ENCODE data around the gene ALOX15B.

- TF ChIP-seq, protein P1, sequence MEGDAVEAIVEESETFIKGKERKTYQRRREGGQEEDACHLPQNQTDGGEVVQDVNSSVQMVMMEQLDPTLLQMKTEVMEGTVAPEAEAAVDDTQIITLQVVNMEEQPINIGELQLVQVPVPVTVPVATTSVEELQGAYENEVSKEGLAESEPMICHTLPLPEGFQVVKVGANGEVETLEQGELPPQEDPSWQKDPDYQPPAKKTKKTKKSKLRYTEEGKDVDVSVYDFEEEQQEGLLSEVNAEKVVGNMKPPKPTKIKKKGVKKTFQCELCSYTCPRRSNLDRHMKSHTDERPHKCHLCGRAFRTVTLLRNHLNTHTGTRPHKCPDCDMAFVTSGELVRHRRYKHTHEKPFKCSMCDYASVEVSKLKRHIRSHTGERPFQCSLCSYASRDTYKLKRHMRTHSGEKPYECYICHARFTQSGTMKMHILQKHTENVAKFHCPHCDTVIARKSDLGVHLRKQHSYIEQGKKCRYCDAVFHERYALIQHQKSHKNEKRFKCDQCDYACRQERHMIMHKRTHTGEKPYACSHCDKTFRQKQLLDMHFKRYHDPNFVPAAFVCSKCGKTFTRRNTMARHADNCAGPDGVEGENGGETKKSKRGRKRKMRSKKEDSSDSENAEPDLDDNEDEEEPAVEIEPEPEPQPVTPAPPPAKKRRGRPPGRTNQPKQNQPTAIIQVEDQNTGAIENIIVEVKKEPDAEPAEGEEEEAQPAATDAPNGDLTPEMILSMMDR (IDR thresholded peaks at IDR 0.05; ENCODE audit: poor library complexity, severe bottlenecking), result no peak
- TF ChIP-seq POLR2AphosphoS5 (IDR thresholded peaks at IDR 0.05) (no peak), EZH2 (IDR thresholded peaks at IDR 0.05; ENCODE audit: borderline replicate concordance, insufficient read depth, low read length, poor library complexity, severe bottlenecking) (no peak), RAD21 (conservative IDR thresholded peaks at IDR 0.05) (no peak), SMC3 (conservative IDR thresholded peaks at IDR 0.05; ENCODE audit: poor library complexity) (no peak)
- TF ChIP-seq, protein P2, sequence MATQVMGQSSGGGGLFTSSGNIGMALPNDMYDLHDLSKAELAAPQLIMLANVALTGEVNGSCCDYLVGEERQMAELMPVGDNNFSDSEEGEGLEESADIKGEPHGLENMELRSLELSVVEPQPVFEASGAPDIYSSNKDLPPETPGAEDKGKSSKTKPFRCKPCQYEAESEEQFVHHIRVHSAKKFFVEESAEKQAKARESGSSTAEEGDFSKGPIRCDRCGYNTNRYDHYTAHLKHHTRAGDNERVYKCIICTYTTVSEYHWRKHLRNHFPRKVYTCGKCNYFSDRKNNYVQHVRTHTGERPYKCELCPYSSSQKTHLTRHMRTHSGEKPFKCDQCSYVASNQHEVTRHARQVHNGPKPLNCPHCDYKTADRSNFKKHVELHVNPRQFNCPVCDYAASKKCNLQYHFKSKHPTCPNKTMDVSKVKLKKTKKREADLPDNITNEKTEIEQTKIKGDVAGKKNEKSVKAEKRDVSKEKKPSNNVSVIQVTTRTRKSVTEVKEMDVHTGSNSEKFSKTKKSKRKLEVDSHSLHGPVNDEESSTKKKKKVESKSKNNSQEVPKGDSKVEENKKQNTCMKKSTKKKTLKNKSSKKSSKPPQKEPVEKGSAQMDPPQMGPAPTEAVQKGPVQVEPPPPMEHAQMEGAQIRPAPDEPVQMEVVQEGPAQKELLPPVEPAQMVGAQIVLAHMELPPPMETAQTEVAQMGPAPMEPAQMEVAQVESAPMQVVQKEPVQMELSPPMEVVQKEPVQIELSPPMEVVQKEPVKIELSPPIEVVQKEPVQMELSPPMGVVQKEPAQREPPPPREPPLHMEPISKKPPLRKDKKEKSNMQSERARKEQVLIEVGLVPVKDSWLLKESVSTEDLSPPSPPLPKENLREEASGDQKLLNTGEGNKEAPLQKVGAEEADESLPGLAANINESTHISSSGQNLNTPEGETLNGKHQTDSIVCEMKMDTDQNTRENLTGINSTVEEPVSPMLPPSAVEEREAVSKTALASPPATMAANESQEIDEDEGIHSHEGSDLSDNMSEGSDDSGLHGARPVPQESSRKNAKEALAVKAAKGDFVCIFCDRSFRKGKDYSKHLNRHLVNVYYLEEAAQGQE (IDR thresholded peaks at IDR 0.05; ENCODE audit: borderline replicate concordance), result no peak
These were observed 48.5 kb downstream of the ALOX15B start, which contains the start of gene ALOX12B for GRCh38 chr17:8087075-8087951.

All from neural cell (in vitro differentiated cells).